Prostate gland (tissue), 2 donors: ENCODE data around the gene MARS1. TPM values are rescaled to one million over a fixed set of nuclear protein-coding genes. Genes with fewer than 3 reads are reported as not detected.

ENCODE experiments used
- DNase-seq: peaks from one replicate; pipeline ENCODE4 v3.0.0-alpha.2; 2019; ENCODE audit warnings: low spot score
- H3K27ac ChIP-seq, 2 donors: fragments of 200-600 bp; sonication (generic); 2 replicates each; pipeline ENCODE4 v1.5.1; 2017 to 2019
- H3K27me3 ChIP-seq: fragments of 200-600 bp; sonication (generic); replicated peaks from 2 replicates; pipeline ENCODE4 v1.5.1; 2019; ENCODE audit not compliant: insufficient read depth
- H3K36me3 ChIP-seq, 2 donors: fragments of 200-600 bp; sonication (generic); 1 replicate in 1 of 2; 2 replicates in 1 of 2; pipeline versions ENCODE4 v1.5.1 to v1.8.1; 2017 to 2019
- H3K4me1 ChIP-seq: fragments of 200-600 bp; sonication (generic); replicated peaks from 2 replicates; pipeline ENCODE4 v1.5.1; 2019
- H3K4me3 ChIP-seq, 2 donors: fragments of 200-600 bp; sonication (generic); 2 replicates each; pipeline ENCODE4 v1.5.1; 2017 to 2019
- H3K9me3 ChIP-seq: fragments of 200-600 bp; sonication (generic); 2 replicates; pipeline ENCODE4 v1.5.1; 2017
- CTCF ChIP-seq, 4 experiments: fragments of 200-600 bp in 2 of 4; fragments of 450-650 bp in 2 of 4; sonication (generic) in 2 of 4; IDR thresholded peaks; 1 replicate in 3 of 4; 2 replicates in 1 of 4; pipeline ENCODE4 v1.5.1; 2016 to 2019; ENCODE audit warnings: antibody characterized with exemption in 4 of 4, mild to moderate bottlenecking in 2 of 4, moderate library complexity in 2 of 4
- POLR2A ChIP-seq: fragments of 450-650 bp; IDR thresholded peaks from one replicate; pipeline ENCODE4 v1.6.1; 2016; ENCODE audit warnings: antibody characterized with exemption, mild to moderate bottlenecking
- POLR2AphosphoS5 ChIP-seq: sonication (generic); formaldehyde crosslinking; IDR thresholded peaks from one replicate; pipeline ENCODE4 v1.6.1; 2017; ENCODE audit warnings: antibody characterized with exemption
- WGBS: methylation state at CpG from one replicate; pipeline ENCODE4 v1.1.5; 2018; 5-methylcytosine and 5-hydroxymethylcytosine counted together
- intact Hi-C: fragments of 100-400 bp; cut with DNase I; formaldehyde crosslinking; loops from one replicate; pipeline ENCODE4 v1.14.2; 2022
- total RNA-seq, 2 donors: library from RNA; depleted of rRNA; stranded (reverse); fragments of >200 nt; gene quantifications; one replicate each; pipeline ENCODE4 v1.1.0, GENCODE V29; 2016

MARS1 gene
- total RNA-seq, 2 donors from 2014 or later: 67.2 to 90.0 TPM

- Histone ChIP-seq H3K4me3 (no peak overlapping the region), H3K9me3 (no peaks in the 10 kb centered on the region), H3K36me3 (no peaks in the 10 kb centered on the region), H3K27ac (peak overlapping the region; percentile 86 to 89), H3K27me3 (no peaks in the 10 kb centered on the region), H3K4me1 (peaks cover 9% of the 10 kb centered on the region)
- 27% methylated on average over 5 of the region's 5 CpGs for WGBS
- no peak for DNase-seq
- TF ChIP-seq POLR2A (no peak), POLR2AphosphoS5 (no peak), CTCF (IDR thresholded peaks at IDR 0.05) (no peak)
- intact Hi-C loops: loop anchor here (10.0 kb wide), 1 partner anchor 162 kb away; no protein-coding TSS in a partner anchor
Observed at GRCh38 chr12:57462912-57463253, 25.0 kb upstream of the MARS1 start.

GRCh38 chr12:57464569-57464968 lies 23.3 kb upstream of the MARS1 start:
- H3K27ac ChIP-seq: no peak overlapping the region
- H3K9me3 ChIP-seq: no peaks in the 10 kb centered on the region
- H3K27me3 ChIP-seq: no peaks in the 10 kb centered on the region
- no peak for DNase-seq
- no peak overlapping the region for H3K4me3 ChIP-seq
- 92% methylated on average over 12 of the region's 12 CpGs for WGBS
- intact Hi-C loops: loop anchor here (10.0 kb wide), 1 partner anchor 160 kb away; no protein-coding TSS in a partner anchor
- no peaks in the 10 kb centered on the region for H3K36me3 ChIP-seq
- peaks cover 3% of the 10 kb centered on the region for H3K4me1 ChIP-seq
- TF ChIP-seq POLR2AphosphoS5 (no peak), CTCF (IDR thresholded peaks at IDR 0.05) (no peak), POLR2A (no peak)

GRCh38 chr12:57465030-57465746 lies 22.7 kb upstream of the MARS1 start:
- Histone ChIP-seq H3K4me1 (peaks cover 3% of the 10 kb centered on the region), H3K4me3 (no peak overlapping the region), H3K9me3 (no peaks in the 10 kb centered on the region), H3K36me3 (no peaks in the 10 kb centered on the region), H3K27me3 (no peaks in the 10 kb centered on the region), H3K27ac (no peak overlapping the region)
- intact Hi-C loops: loop anchor here (10.0 kb wide), 1 partner anchor 160 kb away; no protein-coding TSS in a partner anchor
- DNase-seq: no peak
- TF ChIP-seq CTCF (IDR thresholded peaks at IDR 0.05) (no peak), POLR2AphosphoS5 (no peak), POLR2A (no peak)
- 88% methylated on average over 6 of the region's 6 CpGs for WGBS

- Histone ChIP-seq H3K27ac (no peak overlapping the region), H3K36me3 (no peaks in the 10 kb centered on the region), H3K27me3 (no peaks in the 10 kb centered on the region), H3K4me3 (no peak overlapping the region), H3K4me1 (peaks cover under 1% of the 10 kb centered on the region), H3K9me3 (no peaks in the 10 kb centered on the region)
- no peak for DNase-seq
- TF ChIP-seq POLR2AphosphoS5: no peak
- no peak for TF ChIP-seq POLR2A
- TF ChIP-seq CTCF (IDR thresholded peaks at IDR 0.05): no peak
- intact Hi-C loops: loop anchor here (10.0 kb wide), 1 partner anchor 159 kb away; no protein-coding TSS in a partner anchor
- WGBS: 82% methylated on average over 14 of the region's 14 CpGs
Observed at GRCh38 chr12:57465747-57466505, 21.9 kb upstream of the MARS1 start.
